GM23248 (cell line): Measurements from ENCODE around the gene ARHGAP10. TPM values are rescaled to one million over a fixed set of nuclear protein-coding genes. Genes with fewer than 3 reads are reported as not detected.

ENCODE experiments used
- DNase-seq: peaks from one replicate; pipeline ENCODE4 v3.0.0-alpha.2; 2015
- H2AFZ ChIP-seq: fragments of 200-600 bp; sonication (generic); 2 replicates; pipeline ENCODE4 v1.6.1; 2016; ENCODE audit warnings: antibody characterized with exemption
- H3F3A ChIP-seq: fragments of 200-600 bp; sonication (generic); 2 replicates; pipeline ENCODE4 v1.6.1; 2016; ENCODE audit warnings: mild to moderate bottlenecking, antibody characterized with exemption, mixed run types; ENCODE audit not compliant: insufficient read depth
- H3K27ac ChIP-seq: fragments of 200-600 bp; sonication (generic); 2 replicates; pipeline ENCODE4 v1.5.1; 2016; ENCODE audit warnings: mild to moderate bottlenecking
- H3K27me3 ChIP-seq: fragments of 200-600 bp; sonication (generic); replicated peaks from 2 replicates; pipeline ENCODE4 v1.6.1; 2016; ENCODE audit warnings: mild to moderate bottlenecking; ENCODE audit not compliant: insufficient read depth
- H3K36me3 ChIP-seq: fragments of 200-600 bp; sonication (generic); 2 replicates; pipeline ENCODE4 v1.6.1; 2016; ENCODE audit warnings: low read depth, mild to moderate bottlenecking
- H3K4me1 ChIP-seq: fragments of 200-600 bp; sonication (generic); 2 replicates; pipeline ENCODE4 v1.6.1; 2016; ENCODE audit warnings: mild to moderate bottlenecking; ENCODE audit not compliant: insufficient read depth
- H3K4me2 ChIP-seq: fragments of 200-600 bp; sonication (generic); one replicate; pipeline ENCODE4 v1.6.1; 2016; ENCODE audit warnings: mild to moderate bottlenecking; ENCODE audit not compliant: unreplicated experiment
- H3K4me3 ChIP-seq: fragments of 200-600 bp; sonication (generic); 2 replicates; pipeline ENCODE4 v1.5.1; 2016; ENCODE audit warnings: mild to moderate bottlenecking
- H3K79me2 ChIP-seq: fragments of 200-600 bp; sonication (generic); 2 replicates; pipeline ENCODE4 v1.6.1; 2016; ENCODE audit warnings: mild to moderate bottlenecking; ENCODE audit not compliant: insufficient read depth
- H3K9ac ChIP-seq: fragments of 200-600 bp; sonication (generic); 2 replicates; pipeline ENCODE4 v1.6.1; 2016; ENCODE audit warnings: mild to moderate bottlenecking
- H3K9me2 ChIP-seq: fragments of 200-600 bp; sonication (generic); 2 replicates; pipeline ENCODE4 v1.6.1; 2016; ENCODE audit warnings: mixed run types, mild to moderate bottlenecking, moderate library complexity; ENCODE audit not compliant: insufficient read depth
- H3K9me3 ChIP-seq: fragments of 200-600 bp; sonication (generic); one replicate; pipeline ENCODE4 v1.6.1; 2017; ENCODE audit warnings: low read depth
- H4K20me1 ChIP-seq: fragments of 200-600 bp; sonication (generic); 2 replicates; pipeline ENCODE4 v1.6.0; 2016; ENCODE audit not compliant: insufficient read depth
- EZH2 ChIP-seq: fragments of 200-600 bp; sonication (generic); IDR thresholded peaks from 2 replicates; pipeline ENCODE4 v1.6.1; 2018; ENCODE audit warnings: antibody characterized with exemption, mild to moderate bottlenecking; ENCODE audit not compliant: insufficient read depth, poor library complexity, severe bottlenecking
- EZH2phosphoT487 ChIP-seq: fragments of 200-600 bp; sonication (generic); IDR thresholded peaks from 2 replicates; pipeline ENCODE4 v1.6.1; 2018; ENCODE audit warnings: antibody characterized with exemption, moderate library complexity, mild to moderate bottlenecking, low read depth; ENCODE audit not compliant: insufficient read depth
- WGBS, 2 experiments: methylation state at CpG; one replicate each; pipeline ENCODE4 v1.1.6; 2015 to 2017; ENCODE audit warnings: low lambda C conversion rate in 2 of 2, low coverage in 1 of 2; ENCODE audit errors: missing lambda C conversion rate in 2 of 2; 5-methylcytosine and 5-hydroxymethylcytosine counted together
- in situ Hi-C: fragments of 300-500 bp; cut with MboI; formaldehyde crosslinking; loops from 2 replicates; pipeline ENCODE4 v1.15.0; 2020
- polyA plus RNA-seq: library from polyadenylated mRNA; unstranded; fragments of >200 nt; fragmentation: Nextera tagmentation; extraction: Ambion mirVana; gene quantifications from 2 replicates; pipeline ENCODE4 v1.2.1, GENCODE V29; 2016
- total RNA-seq: library from RNA; depleted of rRNA; stranded (reverse); fragments of >200 nt; shearing (Covaris generic); gene quantifications from 2 replicates; pipeline ENCODE4 v1.2.3, GENCODE V29; 2014

Gene ARHGAP10
- total and polyA plus RNA-seq, 2 experiments from 2014 or later: 19.5 to 24.8 TPM

- in situ Hi-C loops: no loop called here
- Histone ChIP-seq H3K4me3 (no peak overlapping the region), H4K20me1 (peaks cover 4% of the 10 kb centered on the region; the same call in 1 of the 2 replicates), H3K4me1 (no peaks in the 10 kb centered on the region), H3K9me2 (no peaks in the 10 kb centered on the region), H3K4me2 (no peak overlapping the region), H3K79me2 (peaks cover 98% of the 10 kb centered on the region), H3K36me3 (no peaks in the 10 kb centered on the region), H3K27me3 (no peaks in the 10 kb centered on the region), H3F3A (no peaks in the 10 kb centered on the region), H2AFZ (no peak overlapping the region), H3K27ac (no peak overlapping the region), H3K9ac (no peak overlapping the region), H3K9me3 (no peaks in the 10 kb centered on the region)
- WGBS, 2 experiments: 90 to 95% methylated on average over 7 of the region's 7 CpGs
- DNase-seq: no peak
- TF ChIP-seq EZH2phosphoT487 (no peak), EZH2 (no peak)
Measured at GRCh38 chr4:147799986-147800555, 68.2 kb downstream of the ARHGAP10 start.

- H3K27me3 ChIP-seq: no peaks in the 10 kb centered on the region
- WGBS, 2 experiments: 90 to 93% methylated on average over 4 of the region's 4 CpGs
- no peak overlapping the region for H3K4me2 ChIP-seq
- no peaks in the 10 kb centered on the region for H3K9me3 ChIP-seq
- in situ Hi-C loops: no loop called here
- H3K9ac ChIP-seq: no peak overlapping the region
- no peaks in the 10 kb centered on the region for H3K9me2 ChIP-seq
- peaks cover 6% of the 10 kb centered on the region; the same call in 1 of the 2 replicates for H4K20me1 ChIP-seq
- H3K27ac ChIP-seq: no peak overlapping the region
- no peaks in the 10 kb centered on the region for H3F3A ChIP-seq
- no peak for DNase-seq
- no peaks in the 10 kb centered on the region for H3K4me1 ChIP-seq
- TF ChIP-seq EZH2phosphoT487 (no peak), EZH2 (no peak)
- no peak overlapping the region for H2AFZ ChIP-seq
- H3K4me3 ChIP-seq: no peak overlapping the region
- H3K36me3 ChIP-seq: no peaks in the 10 kb centered on the region
- peaks cover 99% of the 10 kb centered on the region for H3K79me2 ChIP-seq
Measured at GRCh38 chr4:147801820-147802219, 69.9 kb downstream of the ARHGAP10 start.

GRCh38 chr4:147802346-147802745 lies 70.5 kb downstream of the ARHGAP10 start:
- H3K4me3 ChIP-seq: no peak overlapping the region
- no peaks in the 10 kb centered on the region for H3K27me3 ChIP-seq
- in situ Hi-C loops: no loop called here
- no peak for DNase-seq
- no peaks in the 10 kb centered on the region for H3F3A ChIP-seq
- no peak overlapping the region for H3K27ac ChIP-seq
- H3K4me2 ChIP-seq: no peak overlapping the region
- WGBS, 2 experiments: 97 to 100% methylated on average over 2 of the region's 2 CpGs
- H3K9me2 ChIP-seq: no peaks in the 10 kb centered on the region
- peaks cover 99% of the 10 kb centered on the region for H3K79me2 ChIP-seq
- TF ChIP-seq EZH2: no peak
- TF ChIP-seq EZH2phosphoT487: no peak
- no peak overlapping the region for H2AFZ ChIP-seq
- H3K9ac ChIP-seq: no peak overlapping the region
- H3K36me3 ChIP-seq: no peaks in the 10 kb centered on the region
- no peaks in the 10 kb centered on the region for H3K9me3 ChIP-seq
- peaks cover 9% of the 10 kb centered on the region; the same call in 1 of the 2 replicates for H4K20me1 ChIP-seq
- H3K4me1 ChIP-seq: no peaks in the 10 kb centered on the region

GRCh38 chr4:147805946-147806345 lies 74.1 kb downstream of the ARHGAP10 start:
- TF ChIP-seq EZH2 (no peak), EZH2phosphoT487 (no peak)
- Histone ChIP-seq H3F3A (no peaks in the 10 kb centered on the region), H3K36me3 (no peaks in the 10 kb centered on the region)

More at GRCh38 chr4:147805946-147806345, 74.1 kb downstream of the ARHGAP10 start:
- no peak overlapping the region for H2AFZ ChIP-seq
- no peaks in the 10 kb centered on the region for H3K9me3 ChIP-seq
- no peak overlapping the region for H3K4me3 ChIP-seq
- H3K27me3 ChIP-seq: no peaks in the 10 kb centered on the region
- 95 to 99% methylated on average over 4 of the region's 4 CpGs for WGBS, 2 experiments
- in situ Hi-C loops: no loop called here
- peaks cover 12% of the 10 kb centered on the region; the same call in 1 of the 2 replicates for H4K20me1 ChIP-seq
- DNase-seq: no peak
- no peak overlapping the region for H3K9ac ChIP-seq
- H3K79me2 ChIP-seq: peaks cover 100% of the 10 kb centered on the region
- H3K4me1 ChIP-seq: peaks cover 10% of the 10 kb centered on the region
- no peak overlapping the region for H3K4me2 ChIP-seq
- H3K27ac ChIP-seq: no peak overlapping the region
- H3K9me2 ChIP-seq: no peaks in the 10 kb centered on the region
